RCC 7860 (cell line): Measurements from ENCODE around the gene OSCP1.

Source experiments
- DNase-seq: peaks from one replicate; pipeline ENCODE4 v3.0.0-alpha.2; 2015; ENCODE audit warnings: low spot score
- FAIRE-seq: peaks from 2 replicates; lab custom pipeline; 2012; peaks lifted over from hg19 to GRCh38; lab: Jason Lieb, UNC

OSCP1 gene

DNA sequence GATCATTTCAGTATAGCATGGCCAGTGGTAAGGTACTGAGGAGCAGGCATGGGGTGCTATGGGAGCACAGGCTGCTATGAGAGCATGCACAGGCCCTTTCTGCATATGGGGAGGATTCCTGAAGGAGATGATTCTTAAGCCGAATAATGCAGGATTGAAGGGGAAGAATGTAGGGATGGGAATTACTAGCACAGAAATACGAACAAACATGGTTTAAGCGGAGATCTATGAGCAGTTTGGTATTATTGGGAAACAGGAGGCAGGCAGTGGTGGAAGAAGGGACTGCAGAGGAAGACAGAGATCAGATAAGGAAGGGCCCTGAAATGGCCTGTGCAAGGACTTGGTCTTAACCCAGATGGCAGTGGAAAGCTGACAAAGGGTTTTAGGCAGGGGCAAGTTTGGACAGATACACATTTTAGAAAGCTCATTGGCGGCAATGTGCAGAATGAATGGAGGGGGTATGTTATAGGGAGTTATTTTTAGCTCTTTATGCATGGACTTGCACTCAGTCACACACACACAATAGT lies 1.7 kb downstream of the OSCP1 start:
- FAIRE-seq: no peak
- no peak for DNase-seq

- no peak for DNase-seq
- FAIRE-seq: no peak
These were observed 2.8 kb downstream of the OSCP1 start for GRCh38 chr1:36447450-36447849.

GRCh38 chr1:36446746-36447145 lies 3.5 kb downstream of the OSCP1 start:
- FAIRE-seq: no peak
- no peak for DNase-seq

DNA sequence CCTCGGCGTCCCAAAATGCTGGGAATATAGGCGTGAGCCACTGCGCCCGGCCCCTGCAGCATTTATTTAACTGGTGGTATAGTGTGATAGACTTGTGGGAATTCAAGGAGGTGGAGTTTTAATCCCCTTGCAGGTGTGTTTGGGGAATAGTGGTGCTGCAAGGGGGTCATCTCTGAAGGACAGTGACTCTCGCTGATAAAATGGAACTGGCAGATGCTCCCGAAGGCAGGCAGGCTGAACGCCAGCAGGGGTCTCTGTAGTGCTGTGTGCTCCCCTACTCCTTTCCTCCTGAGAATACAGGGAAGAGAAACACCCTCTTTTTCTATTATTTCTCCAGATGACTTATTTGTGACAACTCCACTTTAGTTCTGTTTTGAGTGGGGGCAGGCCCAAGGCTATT lies 4.0 kb downstream of the OSCP1 start:
- no peak for DNase-seq
- no peak for FAIRE-seq

DNA sequence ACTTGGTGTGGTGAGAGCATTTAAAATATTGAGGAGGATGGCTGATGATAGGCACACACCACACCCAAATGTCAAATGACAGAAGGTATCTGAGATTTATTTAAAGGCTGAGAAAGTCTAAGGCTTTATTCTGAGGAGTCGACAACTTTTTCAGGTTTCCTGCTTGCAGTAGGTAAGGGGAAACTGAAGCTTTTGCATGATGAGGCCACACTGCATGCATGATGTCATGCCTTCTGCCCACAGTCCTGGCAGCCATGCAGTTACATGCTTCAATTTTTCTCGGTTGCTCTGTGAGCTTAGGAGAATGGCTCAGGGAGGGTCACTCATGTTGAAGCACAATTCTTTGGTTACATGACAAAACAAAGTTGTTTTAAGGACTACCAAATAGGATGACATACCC lies 7.0 kb downstream of the OSCP1 start:
- DNase-seq (no peak), FAIRE-seq (no peak)

- FAIRE-seq (no peak), DNase-seq (no peak)
These were observed 7.9 kb downstream of the OSCP1 start for GRCh38 chr1:36442337-36442736.

DNA sequence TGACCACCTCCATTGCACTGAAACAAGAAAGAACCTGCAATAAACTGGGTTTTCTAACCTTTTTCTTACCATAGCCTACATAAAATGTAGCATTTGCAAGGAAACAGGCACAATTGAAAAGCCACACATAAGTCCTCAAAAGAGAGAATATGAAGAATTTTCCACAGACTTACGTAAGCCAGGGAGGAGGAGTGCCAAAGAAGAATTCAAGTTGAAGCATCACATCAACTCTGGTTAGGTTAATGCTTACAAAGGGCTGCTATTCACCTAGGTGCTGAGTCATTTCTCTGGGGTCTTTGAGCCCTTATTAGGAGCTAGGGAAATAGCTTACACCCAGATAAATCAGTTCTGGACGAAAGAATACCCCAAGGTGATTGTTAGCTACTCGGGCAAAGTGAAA lies 9.6 kb downstream of the OSCP1 start:
- DNase-seq (no peak), FAIRE-seq (no peak)

DNA sequence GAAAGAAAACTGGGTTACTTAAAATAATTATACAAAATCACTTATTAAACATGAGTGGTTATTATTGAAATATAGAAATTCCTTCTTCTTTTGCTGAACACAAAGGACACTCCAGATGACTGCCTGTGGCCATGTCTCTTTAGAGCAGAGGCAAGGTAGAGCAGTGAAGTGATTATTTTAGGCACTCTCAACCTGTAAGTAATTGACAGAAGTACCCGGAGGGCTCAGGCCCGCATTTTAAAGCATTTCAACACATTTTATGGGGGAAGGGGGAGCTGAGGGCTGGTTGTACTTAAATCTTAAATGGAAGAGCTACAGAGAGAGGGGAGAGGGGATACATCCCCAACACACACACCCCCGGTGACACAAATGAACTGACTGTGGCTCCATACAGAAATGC lies 10.2 kb downstream of the OSCP1 start:
- no peak for FAIRE-seq
- no peak for DNase-seq

- DNase-seq: no peak
- FAIRE-seq: no peak
These were observed 11.5 kb downstream of the OSCP1 start for GRCh38 chr1:36438715-36439114.

- DNase-seq: peak; percentile 70
- FAIRE-seq: peak; percentile 33
These were observed 13.4 kb downstream of the OSCP1 start for GRCh38 chr1:36436821-36437220.

DNA sequence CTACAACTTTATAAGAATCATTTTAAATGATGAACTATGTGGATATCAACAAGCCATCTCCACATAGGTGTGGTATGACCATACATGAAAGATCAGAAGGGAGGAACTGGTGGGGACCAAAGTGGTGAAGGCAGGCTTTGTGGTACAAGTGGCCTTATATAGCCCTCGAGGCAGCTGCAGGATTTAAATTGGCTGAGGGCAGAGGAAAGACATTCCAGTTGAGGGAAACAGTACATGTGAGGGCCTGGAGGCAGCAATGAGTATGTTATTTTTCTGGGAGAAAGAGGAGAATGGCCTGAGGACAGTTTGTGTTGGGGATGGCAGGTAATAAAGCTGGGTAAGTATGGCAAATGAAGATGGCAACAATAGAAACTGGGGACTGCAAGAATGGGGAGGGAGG lies 17.1 kb downstream of the OSCP1 start:
- FAIRE-seq: no peak

DNA sequence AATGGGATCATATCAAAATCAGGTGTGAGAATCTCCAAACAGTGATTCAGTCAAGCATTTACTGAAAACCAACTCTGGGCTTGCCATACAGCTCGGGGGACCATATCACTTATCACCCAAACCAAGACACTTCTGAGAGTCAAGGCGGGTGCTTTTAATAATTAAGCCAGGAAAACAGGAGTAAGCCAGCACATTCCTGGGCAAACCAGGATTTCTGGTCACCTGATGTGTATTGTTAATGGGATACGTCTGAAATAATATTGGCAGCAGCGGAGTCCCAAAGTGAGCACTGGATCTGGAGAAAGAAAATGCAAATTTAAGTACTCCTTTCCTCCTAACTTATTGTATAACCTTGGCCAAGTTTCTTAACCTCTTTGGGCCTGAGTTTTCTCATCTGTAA lies 17.6 kb downstream of the OSCP1 start:
- peak; percentile 36 for DNase-seq
- peak; percentile 82 for FAIRE-seq

More for the DNA sequence above, 17.1 kb downstream of the OSCP1 start:
- DNase-seq: no peak

GRCh38 chr1:36425791-36426190 lies 24.5 kb downstream of the OSCP1 start:
- FAIRE-seq (no peak), DNase-seq (no peak)

DNA sequence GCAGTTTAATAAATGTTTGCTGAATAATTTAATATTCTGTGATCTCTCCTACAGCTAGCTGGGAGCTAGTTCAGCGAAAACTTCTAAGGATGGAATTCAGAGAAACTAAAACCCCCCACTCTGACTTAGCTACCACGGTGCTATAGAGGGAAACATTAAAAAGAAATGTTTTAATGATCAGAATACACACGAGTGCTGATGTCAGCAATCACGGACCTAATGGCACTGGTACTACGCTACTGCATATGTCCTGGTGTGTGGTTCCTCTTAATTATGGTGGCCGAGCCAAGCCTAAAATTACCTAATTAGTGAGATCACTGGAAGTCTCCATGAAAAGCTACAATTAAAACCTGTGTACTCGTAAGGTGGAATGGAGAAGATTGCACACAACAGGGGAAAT lies 28.6 kb downstream of the OSCP1 start:
- FAIRE-seq (no peak), DNase-seq (no peak)

GRCh38 chr1:36420836-36421317 lies 29.4 kb downstream of the OSCP1 start:
- peak; percentile 71 for FAIRE-seq
- peak; percentile 78 for DNase-seq

- DNase-seq (no peak), FAIRE-seq (no peak)
These were observed 29.8 kb downstream of the OSCP1 start for GRCh38 chr1:36420409-36420808.

- DNase-seq (no peak), FAIRE-seq (no peak)
These were observed 30.7 kb downstream of the OSCP1 start for GRCh38 chr1:36419569-36419968.

GRCh38 chr1:36419140-36419539 lies 31.1 kb downstream of the OSCP1 start:
- no peak for FAIRE-seq
- DNase-seq: no peak

DNA sequence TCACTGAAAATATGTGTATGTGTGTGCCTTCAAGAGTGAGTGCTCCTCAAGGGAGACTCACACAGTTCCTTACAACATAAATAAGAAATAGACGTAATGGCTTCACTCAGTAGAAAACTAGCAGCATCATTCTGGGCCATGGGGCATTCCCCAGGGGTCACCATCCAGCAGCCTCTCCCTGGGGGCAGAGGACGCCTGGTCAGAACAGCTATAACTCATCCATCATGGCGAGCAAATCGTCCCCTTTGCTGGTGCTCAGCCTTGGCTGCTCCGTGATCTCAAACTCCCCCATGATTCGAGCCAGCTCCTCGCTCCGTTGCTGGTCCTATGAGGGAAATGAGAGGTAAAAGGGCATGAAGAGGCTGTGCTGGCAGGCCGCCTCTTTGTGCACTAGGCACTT lies 32.3 kb downstream of the OSCP1 start:
- FAIRE-seq (no peak), DNase-seq (no peak)

- FAIRE-seq: no peak
- no peak for DNase-seq
These were observed 34.5 kb downstream of the OSCP1 start for GRCh38 chr1:36415661-36416326.

DNA sequence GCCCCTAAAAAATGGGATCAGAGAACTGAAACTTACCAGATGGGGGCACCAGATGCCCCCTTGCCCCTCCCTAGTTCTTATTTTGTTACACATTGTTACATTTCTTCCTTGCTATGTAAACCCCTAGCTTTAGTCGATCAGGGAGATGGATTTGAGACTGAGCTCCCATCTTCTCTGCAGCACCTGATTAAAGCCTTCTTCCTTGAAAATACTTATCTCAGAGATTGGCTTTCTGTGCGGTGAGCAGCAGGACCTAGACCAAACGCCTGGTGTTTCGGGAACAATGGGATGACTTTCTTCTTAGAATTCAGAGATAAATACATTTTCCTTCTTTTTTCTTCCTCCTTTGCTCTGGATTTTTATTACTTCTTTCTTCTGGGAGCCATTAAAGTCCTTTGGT lies 35.9 kb downstream of the OSCP1 start:
- DNase-seq: no peak
- FAIRE-seq: no peak

DNA sequence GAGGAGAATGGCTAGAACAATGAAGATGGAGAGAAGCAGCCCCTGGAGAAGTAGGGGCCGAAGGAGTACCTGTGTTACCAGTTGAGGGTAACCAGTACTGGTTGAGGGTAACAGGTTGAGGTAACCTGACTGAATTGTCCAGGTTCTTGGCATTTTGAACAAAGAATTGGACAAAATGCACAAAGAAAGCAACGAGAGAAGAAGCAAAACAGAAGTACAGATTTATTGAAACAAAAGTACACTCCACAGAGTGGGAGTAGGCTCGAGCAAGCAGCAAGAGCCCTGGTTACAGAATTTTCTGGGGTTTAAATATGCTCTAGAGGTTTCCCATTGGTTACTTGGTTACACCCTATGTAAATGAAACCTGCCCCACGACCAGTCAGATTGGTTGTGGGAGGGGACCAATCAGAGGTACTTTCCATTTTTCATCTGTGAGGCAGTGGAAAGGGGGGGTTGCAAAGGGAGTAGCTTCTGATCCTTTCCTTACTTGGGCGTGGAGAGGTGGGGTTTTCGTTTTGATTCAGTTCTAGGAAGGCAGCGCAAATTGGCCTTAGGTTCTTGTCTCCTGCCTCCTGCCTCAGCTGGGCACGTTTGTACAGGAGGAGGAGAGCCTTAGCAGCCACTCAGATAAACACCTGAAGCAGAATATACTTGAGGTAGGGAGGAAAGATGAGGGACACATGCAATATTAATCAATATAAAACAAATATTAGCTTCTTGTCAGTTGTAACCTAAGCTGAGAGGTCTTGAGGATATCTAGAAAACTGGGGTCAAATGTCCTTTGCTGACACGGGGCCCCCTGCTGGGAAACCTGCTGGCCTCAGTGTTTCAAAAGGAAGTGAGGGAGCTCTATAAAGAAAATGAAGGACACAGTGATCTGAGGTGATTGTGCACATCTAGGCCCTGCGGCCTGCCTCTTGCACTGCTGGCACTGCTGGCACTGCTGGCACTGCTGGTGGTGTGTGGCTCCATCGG lies 38.3 kb downstream of the OSCP1 start:
- no peak for FAIRE-seq
- no peak for DNase-seq
